HG02798 (cell line): Measurements from ENCODE around the gene BCKDHA.
"Not testable (repeated sequence)": the region's sequence is repeated elsewhere in the genome, so short reads cannot be mapped to it uniquely, and the experiment has no call there.

ENCODE experiments used
- ATAC-seq: cut with Tn5 transposase; IDR thresholded peaks from one replicate; pipeline ENCODE4 v1.9.1; 2021; ENCODE audit warnings: mild to moderate bottlenecking; ENCODE audit not compliant: unreplicated experiment, poor library complexity

Gene BCKDHA

GRCh38 chr19:41422955-41423354, 25.3 kb downstream of the BCKDHA start:
- no peak for ATAC-seq

GRCh38 chr19:41424335-41425173, 26.9 kb downstream of the BCKDHA start:
- ATAC-seq, result no peak

- no peak for ATAC-seq
These were observed 27.8 kb downstream of the BCKDHA start for GRCh38 chr19:41425174-41426115.

- no peak for ATAC-seq
These were observed 28.7 kb downstream of the BCKDHA start for GRCh38 chr19:41426116-41426841.

GRCh38 chr19:41426952-41427646, 29.5 kb downstream of the BCKDHA start, which contains the start of gene B3GNT8:
Gene B3GNT8, minus strand, starts transcription at chr19:41427374. Its CDS starts 596 bp downstream, at chr19:41426778.
- ATAC-seq, result no peak

- ATAC-seq, result no peak
These were observed 30.2 kb downstream of the BCKDHA start for GRCh38 chr19:41427647-41428480.

GRCh38 chr19:41428481-41428859, 30.9 kb downstream of the BCKDHA start:
- ATAC-seq, result no peak

- no peak for ATAC-seq
These were observed 33.3 kb downstream of the BCKDHA start for GRCh38 chr19:41430922-41431321.

- no peak for ATAC-seq
These were observed 34.1 kb downstream of the BCKDHA start for GRCh38 chr19:41431426-41432386.

- no peak for ATAC-seq
These were observed 35.6 kb downstream of the BCKDHA start for GRCh38 chr19:41433171-41433570.

GRCh38 chr19:41434450-41434849, 36.8 kb downstream of the BCKDHA start:
- no peak for ATAC-seq

- ATAC-seq, result not testable (repeated sequence)
These were observed 37.8 kb downstream of the BCKDHA start for GRCh38 chr19:41435376-41435775.

GRCh38 chr19:41435936-41436673, 38.5 kb downstream of the BCKDHA start:
- no peak for ATAC-seq

- ATAC-seq, result no peak
These were observed 39.0 kb downstream of the BCKDHA start for GRCh38 chr19:41436674-41436951.

- ATAC-seq, result no peak
These were observed 40.4 kb downstream of the BCKDHA start for GRCh38 chr19:41437944-41438574.

- peak; percentile 95 for ATAC-seq
These were observed 42.0 kb downstream of the BCKDHA start, which contains the start of gene DMAC2 for GRCh38 chr19:41439441-41440222. Gene DMAC2, minus strand, starts transcription at chr19:41439912. Its CDS starts 13 bp downstream, at chr19:41439899.
